Activated T-helper 17 cell treated with anti-CD3 and anti-CD28 coated beads, Interleukin-2, amount 50 U/mL, for 72 hours (primary cell): ENCODE data around the gene PAK3. TPM values are rescaled to one million over a fixed set of nuclear protein-coding genes. Genes with fewer than 3 reads are reported as not detected.

Experiments
- ATAC-seq: fragments of 150-1000 bp; cut with Tn5 transposase; replicated peaks from 2 replicates; pipeline ENCODE4 v1.10.0; 2021; ENCODE audit warnings: mild to moderate bottlenecking, moderate library complexity
- H3K27ac Mint-ChIP-seq: one replicate; pipeline ENCODE4 v1.8.0; 2022; ENCODE audit warnings: mixed read lengths
- H3K27me3 Mint-ChIP-seq: one replicate; pipeline ENCODE4 v1.8.0; 2022; ENCODE audit warnings: mixed read lengths
- H3K36me3 Mint-ChIP-seq: one replicate; pipeline ENCODE4 v1.8.0; 2022; ENCODE audit warnings: low read depth, mild to moderate bottlenecking, mixed read lengths
- H3K4me1 Mint-ChIP-seq: one replicate; pipeline ENCODE4 v1.8.0; 2022; ENCODE audit warnings: mixed read lengths
- H3K4me3 Mint-ChIP-seq: one replicate; pipeline ENCODE4 v1.8.0; 2022; ENCODE audit warnings: mild to moderate bottlenecking, mixed read lengths
- H3K9me3 Mint-ChIP-seq: one replicate; pipeline ENCODE4 v1.8.0; 2022; ENCODE audit warnings: mixed read lengths
- total RNA-seq, 2 donors: library from RNA; stranded (reverse); gene quantifications; one replicate each; pipeline ENCODE4 v1.2.3, GENCODE V29; 2022

Gene PAK3
- total RNA-seq, 2 donors from 2014 or later: 0.67 to 2.4 TPM

DNA sequence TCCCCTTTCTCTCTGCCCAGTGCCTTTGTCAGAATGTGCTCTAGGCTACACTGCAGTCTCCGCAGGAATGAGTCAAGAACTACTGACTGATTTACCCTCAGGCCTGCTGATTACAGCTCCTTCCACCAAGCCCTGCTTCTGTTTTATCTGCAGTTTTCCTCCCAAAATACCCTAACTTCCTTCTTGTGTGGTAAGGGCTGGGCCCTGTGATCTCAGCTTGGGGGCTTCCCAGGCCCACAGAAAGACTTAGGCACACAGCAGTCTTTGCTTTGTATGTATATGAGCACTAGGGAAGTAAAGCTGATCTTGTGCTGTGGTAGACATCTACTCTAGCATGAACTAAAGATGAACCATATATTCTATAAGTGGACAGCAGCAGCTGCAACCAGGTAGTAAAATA is 18.8 kb downstream of the PAK3 start:
- Mint-ChIP-seq H3K9me3 (no peaks in the 10 kb centered on the region), H3K27me3 (no peaks in the 10 kb centered on the region), H3K4me3 (no peak overlapping the region), H3K27ac (no peak overlapping the region), H3K4me1 (no peaks in the 10 kb centered on the region), H3K36me3 (no peaks in the 10 kb centered on the region)
- no peak for ATAC-seq

GRCh38 chrX:111116666-111117065 is 20.7 kb downstream of the PAK3 start:
- Mint-ChIP-seq H3K27me3 (no peaks in the 10 kb centered on the region), H3K9me3 (no peaks in the 10 kb centered on the region), H3K4me3 (no peak overlapping the region), H3K27ac (no peak overlapping the region), H3K36me3 (no peaks in the 10 kb centered on the region), H3K4me1 (no peaks in the 10 kb centered on the region)
- peak; percentile 11 for ATAC-seq

DNA sequence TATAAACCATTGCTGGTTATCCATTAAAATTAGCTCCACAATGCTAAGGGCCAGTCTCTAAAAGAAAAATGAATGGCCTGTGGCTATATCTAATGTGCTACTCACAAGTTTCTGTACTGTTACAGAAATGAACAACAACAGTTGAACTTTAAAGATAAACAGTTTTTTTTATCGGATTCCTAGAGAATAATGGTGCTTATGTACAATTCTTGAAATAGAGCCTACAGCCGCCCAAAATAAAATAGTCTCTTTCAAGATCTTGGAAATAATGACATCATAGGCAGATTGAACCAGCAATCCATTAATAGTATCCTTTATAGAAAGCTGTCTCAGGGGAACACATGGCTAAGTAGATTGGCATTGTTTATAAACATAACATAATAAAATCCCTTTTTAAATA is 23.4 kb downstream of the PAK3 start:
- H3K36me3 Mint-ChIP-seq: no peaks in the 10 kb centered on the region
- H3K4me3 Mint-ChIP-seq: no peak overlapping the region
- no peaks in the 10 kb centered on the region for H3K9me3 Mint-ChIP-seq
- ATAC-seq: no peak
- H3K27ac Mint-ChIP-seq: no peak overlapping the region
- H3K4me1 Mint-ChIP-seq: peaks cover 4% of the 10 kb centered on the region
- H3K27me3 Mint-ChIP-seq: no peaks in the 10 kb centered on the region

DNA sequence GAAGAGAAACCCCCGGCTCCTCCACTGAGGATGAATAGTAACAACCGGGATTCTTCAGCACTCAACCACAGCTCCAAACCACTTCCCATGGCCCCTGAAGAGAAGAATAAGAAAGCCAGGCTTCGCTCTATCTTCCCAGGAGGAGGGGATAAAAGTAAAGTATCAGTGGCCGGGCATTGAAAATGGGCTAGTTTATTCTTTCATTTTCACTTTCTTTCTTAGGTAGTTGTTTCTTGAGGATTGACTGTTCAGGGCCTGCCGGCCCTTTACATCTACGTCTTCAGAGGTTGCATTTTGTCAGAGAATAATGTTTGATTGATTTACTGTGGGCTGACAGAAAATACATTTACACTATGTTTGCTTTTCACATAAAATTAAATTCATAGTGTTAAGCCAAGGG is 27.1 kb downstream of the PAK3 start:
- peak overlapping the region; percentile 91 for H3K27ac Mint-ChIP-seq
- no peaks in the 10 kb centered on the region for H3K27me3 Mint-ChIP-seq
- ATAC-seq: peak; percentile 56
- H3K9me3 Mint-ChIP-seq: no peaks in the 10 kb centered on the region
- H3K4me3 Mint-ChIP-seq: peak overlapping the region; percentile 77
- H3K36me3 Mint-ChIP-seq: no peaks in the 10 kb centered on the region
- peaks cover 4% of the 10 kb centered on the region for H3K4me1 Mint-ChIP-seq

DNA sequence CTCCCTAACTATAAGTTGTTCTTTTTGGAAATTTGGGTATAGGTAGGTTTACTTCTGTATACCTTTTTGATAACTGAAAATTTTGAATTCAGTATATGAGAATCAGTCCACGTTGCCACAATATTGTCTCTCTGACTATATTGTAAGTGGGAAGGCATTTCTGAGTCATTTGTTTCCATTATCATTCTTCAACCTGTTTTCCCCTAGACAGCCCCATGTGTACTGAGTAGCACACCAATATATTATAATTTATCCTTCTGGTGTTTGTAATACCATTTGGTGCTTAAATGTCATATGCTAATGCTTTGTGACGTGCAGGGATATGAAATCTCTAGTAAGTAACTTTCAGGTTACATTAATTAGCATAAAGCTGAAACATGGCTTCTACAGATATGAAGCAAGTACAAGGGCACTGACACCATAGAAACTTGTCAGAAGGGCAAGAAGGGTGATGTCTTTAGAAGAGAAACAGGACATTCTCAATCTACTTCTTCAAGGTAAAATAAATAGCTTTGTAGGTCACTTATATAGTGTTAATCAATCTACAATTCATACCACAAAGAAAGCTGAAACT is 27.7 kb downstream of the PAK3 start:
- ATAC-seq: peak; percentile 83
- Mint-ChIP-seq H3K36me3 (no peaks in the 10 kb centered on the region), H3K4me1 (peaks cover 4% of the 10 kb centered on the region), H3K9me3 (no peaks in the 10 kb centered on the region), H3K4me3 (peak overlapping the region; percentile 77), H3K27me3 (no peaks in the 10 kb centered on the region), H3K27ac (peak overlapping the region; percentile 91)

DNA sequence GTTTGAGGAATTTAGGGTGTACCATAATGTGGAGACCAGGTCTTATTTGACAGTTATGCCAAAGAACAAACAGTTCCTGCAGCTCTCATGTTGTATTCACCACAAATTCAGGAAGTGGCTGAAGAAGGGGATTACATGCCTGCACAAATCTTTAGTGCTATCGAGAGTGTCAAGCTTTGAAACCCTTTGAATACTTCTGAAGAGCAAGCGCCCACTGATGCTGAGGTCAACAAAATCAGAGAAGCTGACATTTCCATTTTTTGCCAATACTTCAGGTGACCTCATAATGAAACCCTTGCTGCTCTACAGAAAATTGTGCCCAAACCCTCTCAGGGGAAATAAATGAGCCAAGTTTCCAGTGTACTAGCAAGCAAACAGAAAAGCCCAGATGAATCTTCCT is 28.4 kb downstream of the PAK3 start:
- Mint-ChIP-seq H3K4me3 (peak overlapping the region; percentile 77), H3K9me3 (no peaks in the 10 kb centered on the region), H3K36me3 (no peaks in the 10 kb centered on the region), H3K27me3 (no peaks in the 10 kb centered on the region), H3K27ac (peak overlapping the region; percentile 91), H3K4me1 (peaks cover 5% of the 10 kb centered on the region)
- peak; percentile 65 for ATAC-seq

- H3K27me3 Mint-ChIP-seq: no peaks in the 10 kb centered on the region
- no peak overlapping the region for H3K4me3 Mint-ChIP-seq
- H3K27ac Mint-ChIP-seq: no peak overlapping the region
- H3K9me3 Mint-ChIP-seq: no peaks in the 10 kb centered on the region
- no peaks in the 10 kb centered on the region for H3K36me3 Mint-ChIP-seq
- H3K4me1 Mint-ChIP-seq: peaks cover 10% of the 10 kb centered on the region
- no peak for ATAC-seq
These were observed 31.0 kb downstream of the PAK3 start for GRCh38 chrX:111127038-111127437.

GRCh38 chrX:111129921-111130320 is 33.9 kb downstream of the PAK3 start:
- ATAC-seq: peak; percentile 60
- Mint-ChIP-seq H3K9me3 (no peaks in the 10 kb centered on the region), H3K27me3 (no peaks in the 10 kb centered on the region), H3K27ac (peak overlapping the region; percentile 43), H3K36me3 (no peaks in the 10 kb centered on the region), H3K4me1 (peaks cover 6% of the 10 kb centered on the region), H3K4me3 (peak overlapping the region; percentile 15)

- no peaks in the 10 kb centered on the region for H3K27me3 Mint-ChIP-seq
- no peak overlapping the region for H3K27ac Mint-ChIP-seq
- no peak overlapping the region for H3K4me3 Mint-ChIP-seq
- no peaks in the 10 kb centered on the region for H3K36me3 Mint-ChIP-seq
- no peaks in the 10 kb centered on the region for H3K9me3 Mint-ChIP-seq
- H3K4me1 Mint-ChIP-seq: peaks cover 6% of the 10 kb centered on the region
- no peak for ATAC-seq
These were observed 35.6 kb downstream of the PAK3 start for GRCh38 chrX:111131572-111131971.

DNA sequence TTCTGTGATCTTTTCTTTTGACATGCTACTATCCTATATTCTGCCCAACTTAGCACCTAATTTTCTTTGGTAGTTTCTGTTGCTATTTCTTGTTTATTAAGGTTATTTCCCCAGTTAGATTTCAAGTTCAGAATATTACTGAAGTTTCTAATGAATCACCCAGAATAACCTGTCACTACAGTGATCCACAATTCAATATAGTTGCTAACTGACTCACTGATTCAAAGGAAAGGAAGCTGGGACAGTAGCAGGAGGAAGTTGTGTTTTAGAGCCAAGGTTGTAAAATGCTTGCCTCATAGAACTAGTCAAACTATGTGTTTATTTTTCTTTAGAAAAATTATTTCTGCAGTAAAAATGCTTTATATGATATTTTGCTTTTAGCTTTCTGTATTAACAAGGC is 37.4 kb downstream of the PAK3 start:
- Mint-ChIP-seq H3K36me3 (no peaks in the 10 kb centered on the region), H3K27ac (no peak overlapping the region), H3K4me3 (no peak overlapping the region), H3K27me3 (no peaks in the 10 kb centered on the region), H3K4me1 (peaks cover 6% of the 10 kb centered on the region), H3K9me3 (no peaks in the 10 kb centered on the region)
- peak; percentile 55 for ATAC-seq

DNA sequence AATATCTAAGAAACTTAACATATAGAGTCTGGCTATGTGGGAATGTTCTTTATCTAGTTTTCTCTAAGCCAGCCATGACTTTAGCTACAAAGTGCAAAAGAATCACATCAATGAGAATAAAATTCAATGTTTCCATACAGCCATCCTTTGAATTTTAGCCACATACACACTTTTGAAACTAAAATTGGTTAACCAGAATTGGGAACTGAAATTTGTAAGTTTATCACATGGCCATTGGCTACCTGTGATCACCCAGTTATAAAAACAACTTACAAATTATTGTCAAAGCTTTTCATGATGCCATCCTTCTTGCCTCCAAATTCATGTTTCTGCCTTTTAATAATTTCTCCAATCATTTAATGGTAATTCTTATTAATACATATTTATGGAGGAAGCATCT is 49.9 kb downstream of the PAK3 start:
- H3K4me1 Mint-ChIP-seq: no peaks in the 10 kb centered on the region
- peaks cover 3% of the 10 kb centered on the region for H3K27me3 Mint-ChIP-seq
- no peaks in the 10 kb centered on the region for H3K36me3 Mint-ChIP-seq
- ATAC-seq: no peak
- H3K9me3 Mint-ChIP-seq: no peaks in the 10 kb centered on the region
- H3K27ac Mint-ChIP-seq: no peak overlapping the region
- H3K4me3 Mint-ChIP-seq: no peak overlapping the region

DNA sequence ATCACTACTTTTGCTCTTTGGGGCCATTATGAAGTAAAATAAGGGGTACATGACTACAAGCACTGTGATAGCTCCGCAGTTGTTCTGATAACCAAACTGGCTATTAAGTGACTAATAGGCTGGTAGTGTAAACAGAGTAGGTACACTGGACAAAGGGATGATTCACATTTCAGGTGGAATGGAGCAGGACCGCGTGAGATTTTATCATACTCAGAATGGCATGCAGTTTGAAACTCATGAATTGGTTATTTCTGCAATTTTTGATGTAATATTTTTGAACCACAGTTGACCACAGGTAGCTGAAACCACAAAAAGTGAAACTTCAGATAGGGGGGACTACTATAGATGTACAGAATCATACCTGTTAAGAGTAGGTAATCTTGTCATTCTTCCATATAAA is 55.8 kb downstream of the PAK3 start:
- Mint-ChIP-seq H3K4me3 (no peak overlapping the region), H3K36me3 (no peaks in the 10 kb centered on the region), H3K4me1 (no peaks in the 10 kb centered on the region), H3K27me3 (peaks cover 3% of the 10 kb centered on the region), H3K9me3 (no peaks in the 10 kb centered on the region), H3K27ac (no peak overlapping the region)
- ATAC-seq: no peak

GRCh38 chrX:111159232-111159631 is 63.2 kb downstream of the PAK3 start:
- Mint-ChIP-seq H3K9me3 (no peaks in the 10 kb centered on the region), H3K27me3 (no peaks in the 10 kb centered on the region), H3K4me3 (no peak overlapping the region), H3K36me3 (no peaks in the 10 kb centered on the region), H3K27ac (no peak overlapping the region), H3K4me1 (no peaks in the 10 kb centered on the region)
- ATAC-seq: no peak

DNA sequence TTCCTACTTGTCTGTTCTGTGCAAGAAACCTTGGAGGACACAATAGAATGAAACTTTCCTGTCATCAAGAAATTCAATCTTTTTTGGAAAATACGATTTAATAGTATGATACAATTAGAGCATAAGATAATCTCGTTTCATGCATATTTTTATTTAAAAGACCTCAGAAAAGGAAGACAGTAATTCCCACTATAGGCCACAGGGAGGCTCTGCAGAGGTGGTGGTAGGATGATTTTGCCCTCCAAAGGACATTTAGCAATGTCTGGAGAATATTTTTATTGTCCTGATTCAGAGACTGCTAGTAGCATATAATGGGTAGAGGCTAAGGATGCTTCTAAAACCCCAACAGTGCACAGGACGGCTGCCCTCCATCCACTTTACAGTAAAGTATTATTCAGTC is 68.7 kb downstream of the PAK3 start:
- Mint-ChIP-seq H3K9me3 (no peaks in the 10 kb centered on the region), H3K27ac (no peak overlapping the region), H3K27me3 (no peaks in the 10 kb centered on the region), H3K36me3 (no peaks in the 10 kb centered on the region), H3K4me1 (no peaks in the 10 kb centered on the region), H3K4me3 (no peak overlapping the region)
- ATAC-seq: no peak

- no peak for ATAC-seq
- H3K27me3 Mint-ChIP-seq: no peaks in the 10 kb centered on the region
- no peak overlapping the region for H3K4me3 Mint-ChIP-seq
- no peaks in the 10 kb centered on the region for H3K4me1 Mint-ChIP-seq
- H3K36me3 Mint-ChIP-seq: no peaks in the 10 kb centered on the region
- H3K9me3 Mint-ChIP-seq: no peaks in the 10 kb centered on the region
- no peak overlapping the region for H3K27ac Mint-ChIP-seq
These were observed 69.9 kb downstream of the PAK3 start for GRCh38 chrX:111165902-111166301.

DNA sequence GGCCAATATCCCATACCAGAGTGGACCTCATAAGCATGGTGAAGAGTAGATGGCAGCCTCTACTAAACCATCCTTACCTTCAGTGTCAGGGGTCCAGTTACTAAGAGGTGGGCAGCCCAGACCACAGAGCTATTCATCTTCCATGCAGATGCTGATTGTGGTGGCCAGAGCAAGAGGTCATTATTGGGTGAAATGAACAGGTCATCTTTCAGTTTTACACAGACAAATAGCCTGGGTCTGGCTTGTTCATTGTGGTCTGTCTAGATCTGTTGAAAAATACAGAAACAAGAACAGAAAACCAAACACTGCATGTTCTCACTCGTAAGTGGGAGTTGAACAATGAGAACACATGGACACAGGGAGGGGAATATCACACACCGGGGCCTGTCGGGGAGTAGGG is 71.3 kb downstream of the PAK3 start:
- no peak for ATAC-seq
- no peak overlapping the region for H3K4me3 Mint-ChIP-seq

More for the DNA sequence above, 71.3 kb downstream of the PAK3 start:
- no peak overlapping the region for H3K27ac Mint-ChIP-seq
- H3K9me3 Mint-ChIP-seq: no peaks in the 10 kb centered on the region
- no peaks in the 10 kb centered on the region for H3K27me3 Mint-ChIP-seq
- no peaks in the 10 kb centered on the region for H3K36me3 Mint-ChIP-seq
- H3K4me1 Mint-ChIP-seq: no peaks in the 10 kb centered on the region
